HG03575 (cell line): ENCODE measurements around the gene FNDC7.
"Not testable (repeated sequence)": the region's sequence is repeated elsewhere in the genome, so short reads cannot be mapped to it uniquely, and the experiment has no call there.

Experiments used
- ATAC-seq: cut with Tn5 transposase; IDR thresholded peaks from one replicate; pipeline ENCODE4 v1.9.1; 2021; ENCODE audit not compliant: unreplicated experiment, insufficient number of reproducible peaks, low FRiP score; ENCODE audit errors: extremely low read depth

The FNDC7 gene

DNA sequence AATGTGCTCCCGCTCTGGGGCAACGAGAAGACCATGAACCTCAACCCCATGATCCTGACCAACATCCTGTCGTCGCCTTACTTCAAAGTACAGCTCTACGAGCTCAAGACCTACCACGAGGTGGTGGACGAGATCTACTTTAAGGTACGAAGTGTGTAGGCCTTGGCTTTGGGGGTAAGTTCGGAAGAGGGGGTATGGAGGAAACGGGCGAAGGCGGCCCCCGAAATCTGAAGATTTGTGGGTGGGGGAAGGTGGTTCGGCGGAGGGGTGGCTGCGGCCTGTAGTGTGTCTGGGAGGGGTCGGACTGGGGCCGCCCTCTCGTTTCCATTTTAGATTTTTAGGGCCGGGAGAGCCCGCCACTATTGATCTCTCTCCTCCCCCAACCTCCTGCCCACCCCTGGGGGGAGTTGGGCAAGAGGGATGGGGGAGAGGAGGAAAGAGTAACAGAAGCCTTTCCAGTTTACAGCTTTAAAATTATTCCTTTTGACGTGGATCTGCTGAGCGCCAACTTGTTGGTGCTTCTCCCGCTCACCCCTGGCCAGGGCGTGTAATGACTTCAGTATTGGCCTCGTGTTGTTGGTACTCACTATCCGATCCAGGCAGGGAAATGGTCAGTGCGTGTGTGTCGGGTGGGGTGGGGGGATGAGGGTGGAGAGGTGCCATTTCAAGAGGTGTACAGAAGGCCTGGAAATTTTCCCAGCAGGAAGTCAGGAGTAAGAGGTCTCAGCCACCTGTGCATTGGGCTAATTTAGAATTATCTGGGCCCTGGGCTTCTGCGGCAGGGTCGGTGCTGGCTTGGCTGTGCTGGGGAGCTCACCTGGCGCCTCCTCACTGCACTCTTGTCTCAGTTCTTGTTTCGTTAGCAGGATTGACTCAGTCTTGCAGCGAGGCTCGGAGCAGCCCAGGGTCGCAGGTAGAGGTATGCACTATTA is 19.7 kb upstream of the FNDC7 start:
- no peak for ATAC-seq

DNA sequence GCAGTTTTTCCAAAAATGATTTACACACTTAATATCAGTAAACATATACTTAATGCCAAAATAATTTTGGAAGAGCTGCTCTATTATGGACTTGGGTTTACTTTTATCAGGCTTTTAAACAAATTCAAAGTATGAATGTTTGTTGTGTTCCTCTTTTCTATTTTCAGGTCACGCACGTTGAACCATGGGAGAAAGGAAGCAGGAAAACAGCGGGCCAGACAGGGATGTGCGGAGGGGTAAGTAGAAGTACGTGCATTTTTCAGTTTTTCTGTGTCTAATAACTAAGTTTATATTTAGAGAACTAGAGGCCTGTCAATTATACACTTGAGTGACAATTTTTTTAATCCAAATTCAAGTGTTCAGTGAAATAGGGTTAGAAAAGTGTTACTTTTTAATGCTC is 17.2 kb upstream of the FNDC7 start:
- ATAC-seq, result no peak

DNA sequence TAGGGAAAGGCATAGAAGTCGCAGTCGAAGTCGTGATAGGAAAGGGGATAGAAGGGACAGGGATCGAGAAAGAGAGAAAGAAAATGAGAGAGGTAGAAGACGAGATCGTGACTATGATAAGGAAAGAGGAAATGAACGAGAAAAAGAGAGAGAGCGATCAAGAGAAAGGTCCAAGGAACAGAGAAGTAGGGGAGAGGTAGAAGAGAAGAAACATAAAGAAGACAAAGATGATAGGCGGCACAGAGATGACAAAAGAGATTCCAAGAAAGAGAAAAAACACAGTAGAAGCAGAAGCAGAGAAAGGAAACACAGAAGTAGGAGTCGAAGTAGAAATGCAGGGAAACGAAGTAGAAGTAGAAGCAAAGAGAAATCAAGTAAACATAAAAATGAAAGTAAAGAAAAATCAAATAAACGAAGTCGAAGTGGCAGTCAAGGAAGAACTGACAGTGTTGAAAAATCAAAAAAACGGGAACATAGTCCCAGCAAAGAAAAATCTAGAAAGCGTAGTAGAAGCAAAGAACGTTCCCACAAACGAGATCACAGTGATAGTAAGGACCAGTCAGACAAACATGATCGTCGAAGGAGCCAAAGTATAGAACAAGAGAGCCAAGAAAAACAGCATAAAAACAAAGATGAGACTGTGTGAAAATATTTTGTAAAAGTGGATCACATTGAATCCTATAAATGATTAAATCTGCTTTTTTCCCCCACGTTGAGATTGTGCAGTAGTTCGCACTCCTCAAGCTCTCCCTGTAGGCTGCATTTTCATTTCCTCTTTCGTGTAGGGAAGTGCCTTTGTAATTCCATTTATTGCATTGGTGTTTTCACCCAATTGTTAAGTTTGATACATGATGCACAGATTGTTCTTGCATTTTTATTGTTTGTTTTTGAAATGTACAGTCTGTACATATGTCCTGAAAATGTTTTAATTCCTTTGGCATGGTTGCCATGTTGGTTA is 13.1 kb upstream of the FNDC7 start:
- no peak for ATAC-seq

DNA sequence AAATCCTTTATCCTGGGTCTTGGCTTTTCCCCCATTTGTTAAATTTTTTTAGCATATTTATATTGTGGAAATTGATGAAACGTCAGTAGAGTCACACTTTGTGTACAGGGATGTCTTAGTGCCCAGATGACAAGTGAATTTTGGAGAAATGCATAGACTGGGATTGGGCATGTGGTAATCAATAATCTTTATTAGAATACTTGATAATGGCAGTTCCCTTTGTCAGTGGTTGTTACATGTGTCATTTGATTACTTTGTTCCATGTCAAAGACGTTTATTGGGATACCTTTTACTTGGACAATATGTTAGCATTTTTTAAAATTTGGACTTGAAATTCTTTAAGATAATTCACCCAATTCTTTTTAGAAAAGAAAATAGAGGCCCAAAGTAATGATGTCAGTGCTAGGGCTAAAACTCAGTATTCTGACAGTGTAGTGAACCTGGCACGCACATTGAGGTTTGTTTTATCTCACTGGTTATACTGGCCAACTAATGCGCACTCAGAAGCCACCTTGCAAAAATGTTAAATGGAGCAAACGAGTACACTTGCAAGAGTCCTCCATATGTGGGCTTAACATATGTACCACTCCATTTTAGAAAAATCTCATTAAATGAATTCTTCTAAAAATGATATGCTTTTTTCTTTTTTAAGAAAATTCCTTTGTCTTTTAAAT is 11.4 kb upstream of the FNDC7 start:
- no peak for ATAC-seq

DNA sequence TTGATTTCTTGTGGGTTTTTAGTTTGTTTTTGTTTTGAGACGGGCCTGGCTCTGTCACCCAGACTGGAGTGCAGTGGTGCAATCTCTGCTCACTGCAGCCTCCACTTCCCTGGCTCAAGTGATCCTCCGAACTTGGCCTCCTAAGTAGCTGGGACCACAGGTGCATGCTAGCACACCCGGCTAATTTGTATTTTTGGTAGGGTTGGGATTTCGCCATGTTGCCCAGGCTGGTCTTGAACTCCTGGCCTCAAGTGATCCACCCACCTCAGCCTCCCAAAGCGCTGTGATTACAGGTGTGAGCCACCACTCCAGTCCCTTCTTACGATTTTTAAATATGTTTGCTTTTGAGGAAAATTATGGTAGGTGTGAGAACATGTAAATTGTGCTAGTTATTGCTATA is 10.6 kb upstream of the FNDC7 start:
- not testable (repeated sequence) for ATAC-seq

DNA sequence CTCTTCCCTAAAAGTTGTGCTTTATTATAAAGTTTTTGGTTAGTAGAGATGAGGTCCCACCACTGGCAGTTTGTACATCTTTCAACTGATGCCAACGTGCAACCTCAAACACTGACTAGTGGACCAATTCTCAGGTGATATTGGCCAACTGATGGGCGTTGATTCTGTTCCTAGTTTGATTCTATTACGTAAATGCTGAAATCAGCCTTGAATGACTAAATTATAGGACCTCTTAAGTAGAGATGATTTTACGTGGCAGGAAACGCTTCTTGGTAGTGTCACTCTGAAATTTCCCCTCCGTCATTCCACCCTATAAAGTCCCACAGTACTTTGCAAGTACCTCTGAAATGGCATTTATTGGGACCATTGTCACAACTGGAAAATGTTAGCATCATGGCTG is 8.8 kb upstream of the FNDC7 start:
- no peak for ATAC-seq

DNA sequence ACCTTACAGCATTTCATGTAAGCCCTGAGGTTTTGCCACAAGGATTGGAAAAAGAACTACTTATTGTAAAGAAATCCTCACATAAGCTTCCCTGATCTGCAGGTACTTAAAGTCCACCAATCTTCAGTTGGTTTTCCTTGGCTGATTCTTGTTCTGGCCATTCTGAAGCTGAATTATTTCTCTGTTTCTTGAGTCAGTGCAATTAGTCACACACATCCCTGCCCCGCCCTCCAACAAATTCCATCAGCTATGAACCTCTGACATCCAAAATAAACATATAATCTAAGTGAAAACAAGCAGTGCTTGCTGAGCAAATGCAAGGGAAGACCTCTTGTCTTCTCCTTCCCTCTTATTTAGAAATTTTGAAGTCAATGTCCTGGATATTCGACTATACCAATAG is 8.2 kb upstream of the FNDC7 start:
- ATAC-seq, result no peak

DNA sequence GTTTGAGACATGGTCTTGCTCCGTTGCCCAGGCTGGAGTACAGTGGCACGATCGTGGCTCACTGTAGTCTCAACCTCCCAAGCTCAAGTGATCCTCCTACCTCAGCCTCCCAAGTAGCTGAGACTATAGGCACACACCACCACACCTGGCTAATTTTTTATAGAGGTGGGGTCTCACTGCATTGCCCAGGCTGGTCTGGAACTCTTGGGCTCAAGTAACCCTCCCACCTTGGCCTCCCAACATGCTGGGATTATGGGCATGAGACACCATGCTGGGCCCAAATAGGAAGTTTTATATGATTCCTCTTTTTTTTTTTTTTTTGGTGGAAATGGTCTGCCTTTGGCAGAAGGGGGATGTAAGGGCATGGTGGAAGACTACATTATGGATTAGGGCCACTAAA is 6.1 kb upstream of the FNDC7 start:
- no peak for ATAC-seq

DNA sequence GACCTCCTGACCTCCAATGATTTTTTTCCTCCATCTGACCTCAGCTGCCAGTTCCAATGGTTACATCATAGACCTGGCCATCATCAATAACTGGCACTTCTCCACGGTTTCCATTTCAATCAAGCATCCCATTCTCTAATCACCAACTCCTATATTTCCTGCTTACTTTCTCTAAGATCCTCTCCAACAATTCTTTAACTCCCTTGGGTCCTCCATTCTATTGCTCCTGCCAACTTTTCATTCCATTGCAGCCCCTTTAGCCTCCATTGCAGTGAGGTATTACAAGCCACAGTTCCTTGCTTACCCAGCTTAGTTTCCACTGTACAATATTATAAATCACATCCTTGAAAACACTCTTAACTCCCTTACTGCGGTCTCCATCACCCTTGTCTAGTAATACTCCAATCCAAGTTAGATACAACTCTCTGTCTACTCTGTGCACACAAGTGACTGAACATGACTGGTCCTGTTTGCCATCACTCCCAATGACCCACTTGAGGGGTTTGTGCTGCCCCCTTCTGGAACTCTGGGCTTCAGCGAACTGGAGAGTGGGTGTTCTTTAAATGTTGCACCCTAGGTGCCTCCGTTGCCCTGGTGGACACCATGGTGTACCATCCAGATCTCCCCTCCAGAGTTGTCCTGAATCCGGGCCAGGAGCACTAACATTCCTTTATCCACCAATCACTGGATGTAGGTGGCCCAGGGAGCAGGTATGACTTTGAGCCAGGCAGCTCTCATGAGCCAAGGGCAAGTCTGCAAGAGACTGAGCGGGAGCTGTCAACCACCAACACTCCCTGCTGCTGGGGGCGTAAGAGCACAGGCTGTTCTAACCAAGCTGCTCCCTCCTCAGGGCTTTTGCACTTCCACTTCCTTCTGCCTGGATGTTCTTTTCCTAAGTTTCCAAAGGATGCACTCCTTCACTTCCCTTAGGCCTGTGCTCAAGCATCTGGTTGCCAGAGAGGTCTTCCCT is 3.7 kb upstream of the FNDC7 start:
- ATAC-seq, result no peak

DNA sequence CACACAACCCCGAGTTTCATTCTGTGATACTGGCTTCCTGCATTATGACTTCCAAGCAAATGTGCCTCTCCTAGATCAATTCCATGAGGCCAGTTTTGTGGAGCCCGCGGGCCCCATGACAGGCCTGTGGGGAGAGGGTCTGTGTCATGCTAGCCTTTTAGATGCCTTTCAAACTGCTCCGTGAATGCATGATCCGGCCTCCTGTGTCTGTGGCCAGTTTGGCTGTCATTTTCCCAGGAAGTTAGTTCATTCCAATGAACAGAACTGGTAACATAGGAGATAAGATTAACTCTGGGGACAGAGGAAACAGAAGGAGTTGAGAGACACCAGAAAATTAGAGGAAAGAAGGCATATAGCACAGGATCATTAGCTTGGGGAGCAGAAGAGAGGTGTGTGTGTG is 3.2 kb downstream of the FNDC7 start:
- no peak for ATAC-seq

DNA sequence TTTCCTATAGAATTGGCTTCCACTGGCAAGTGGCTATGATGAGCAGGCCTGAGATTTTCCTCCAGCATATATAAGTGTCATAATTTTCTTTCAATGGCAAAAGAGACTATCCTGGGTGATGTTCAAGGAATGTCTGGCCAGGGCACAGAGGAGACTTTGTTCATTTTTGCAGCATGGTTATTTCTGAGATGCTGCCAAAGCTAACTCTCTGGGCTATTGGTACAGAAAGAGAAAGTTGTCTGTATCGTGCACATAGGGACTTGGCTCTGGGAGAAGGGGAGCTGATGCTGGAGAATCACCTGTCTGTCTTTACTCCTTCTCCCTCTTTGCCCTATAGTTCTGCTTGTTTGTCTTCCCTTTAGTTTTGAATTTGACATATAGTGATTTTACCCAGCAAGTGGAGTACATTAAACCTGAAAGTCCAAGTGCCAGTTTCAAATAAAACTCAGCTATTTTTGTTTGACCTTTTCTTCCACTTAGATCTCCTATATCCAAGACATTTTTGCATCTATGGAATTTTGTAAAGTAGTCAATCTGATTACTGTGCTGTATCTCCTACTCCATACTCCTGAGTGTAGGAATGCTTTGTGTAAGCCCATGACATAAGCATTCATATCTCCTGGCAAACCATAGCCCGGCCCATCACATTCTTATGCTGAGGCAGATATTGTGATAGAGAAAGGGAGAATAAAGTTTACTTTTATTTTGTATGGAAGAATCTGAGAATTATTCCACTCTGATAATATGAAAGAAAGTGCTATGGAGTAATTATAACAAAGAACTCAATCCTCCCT is 3.9 kb downstream of the FNDC7 start:
- no peak for ATAC-seq

DNA sequence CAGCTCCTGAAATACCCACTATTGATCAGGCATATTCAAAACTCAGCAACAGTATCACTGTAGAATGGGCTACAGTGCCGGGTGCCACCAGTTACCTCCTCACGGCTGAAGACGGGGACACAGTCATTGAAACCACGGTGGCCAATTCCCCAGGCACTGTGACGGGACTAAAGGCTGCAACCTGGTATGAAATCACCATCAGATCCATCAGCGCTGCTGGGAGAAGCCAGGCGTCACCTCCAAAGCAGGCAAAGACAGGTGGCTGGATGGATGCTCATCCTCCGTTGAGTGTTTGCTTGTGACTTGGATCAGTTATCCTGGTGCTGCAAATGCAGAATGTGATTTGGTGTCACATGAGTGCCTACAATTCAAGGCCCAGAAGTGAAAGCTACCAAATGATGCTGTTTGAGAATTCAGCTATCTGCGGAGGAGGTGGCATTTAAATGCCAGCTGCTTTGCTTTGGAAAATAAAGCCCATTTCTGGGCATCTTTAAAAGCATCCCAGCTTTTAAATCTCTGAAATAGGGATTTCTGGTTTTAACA is 5.1 kb downstream of the FNDC7 start:
- ATAC-seq, result no peak

DNA sequence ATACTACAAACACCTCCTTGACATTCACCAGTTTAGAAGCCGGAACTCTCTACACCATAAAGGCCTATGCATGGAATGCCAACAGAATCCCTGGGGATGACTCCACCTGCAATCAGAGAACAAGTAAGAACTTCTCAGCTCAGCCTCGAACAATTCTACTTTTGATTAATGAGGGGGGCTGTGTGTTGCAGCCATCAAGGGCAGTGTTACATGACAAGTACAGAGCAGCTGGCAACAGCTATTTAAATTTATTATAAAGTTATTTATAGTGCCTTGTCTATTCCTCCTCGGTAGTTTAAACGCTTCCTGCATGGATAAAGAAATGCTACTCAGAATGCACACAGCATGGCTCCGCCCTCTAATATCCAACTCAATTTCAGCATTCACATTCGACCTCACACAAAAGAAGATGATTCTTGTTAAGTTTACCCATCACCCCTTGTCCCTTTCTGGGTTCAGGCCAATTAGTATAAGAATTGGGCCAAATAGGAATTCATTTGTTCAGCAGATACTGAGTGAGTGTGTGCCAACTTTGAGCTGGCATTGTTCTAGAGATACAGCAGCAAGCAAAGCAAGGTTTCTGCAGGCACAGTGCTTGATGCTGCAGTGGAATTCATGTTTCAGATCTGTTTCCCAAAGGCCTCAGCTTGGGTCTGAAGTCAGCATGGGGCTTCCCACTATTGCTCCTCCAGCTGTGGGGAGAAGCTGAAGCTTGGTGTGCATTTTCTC is 6.4 kb downstream of the FNDC7 start:
- ATAC-seq, result no peak

DNA sequence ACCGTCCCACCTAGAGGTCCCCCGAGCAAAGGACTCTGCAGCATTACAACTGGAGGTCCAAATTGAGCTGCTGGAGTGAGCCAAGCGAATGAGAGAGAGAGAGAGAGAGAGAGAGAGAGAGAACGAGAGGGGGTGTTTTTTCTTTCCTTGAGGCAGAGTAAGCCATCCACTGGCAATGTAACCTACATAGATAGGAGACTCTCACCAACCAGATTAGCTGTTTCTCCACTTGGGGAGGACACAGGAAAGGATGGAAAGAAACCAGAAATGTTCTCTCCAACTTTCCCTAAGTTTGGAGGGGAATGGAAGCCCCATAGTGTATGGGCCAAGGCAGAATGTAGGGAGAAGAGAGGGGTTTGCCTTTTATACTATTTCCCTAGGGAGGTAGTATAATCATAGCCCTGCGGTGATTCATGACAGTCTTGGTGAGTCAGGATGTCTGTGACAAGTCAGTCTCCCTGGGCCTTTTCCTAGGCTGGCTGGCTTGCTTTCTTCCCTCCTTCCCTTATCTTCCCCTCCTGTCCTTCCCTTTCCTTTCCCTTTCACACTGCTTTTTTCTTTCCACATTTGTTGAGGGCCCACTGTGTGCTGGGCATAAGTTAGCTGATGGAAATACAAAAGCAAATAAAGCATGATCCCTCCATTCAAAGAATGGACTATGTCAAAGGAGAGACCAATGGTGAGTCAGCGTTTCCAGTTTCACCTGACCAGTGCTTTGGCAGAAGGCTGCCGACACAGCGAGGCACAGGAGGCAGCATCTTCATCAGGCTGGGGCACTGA is 7.1 kb downstream of the FNDC7 start:
- no peak for ATAC-seq

DNA sequence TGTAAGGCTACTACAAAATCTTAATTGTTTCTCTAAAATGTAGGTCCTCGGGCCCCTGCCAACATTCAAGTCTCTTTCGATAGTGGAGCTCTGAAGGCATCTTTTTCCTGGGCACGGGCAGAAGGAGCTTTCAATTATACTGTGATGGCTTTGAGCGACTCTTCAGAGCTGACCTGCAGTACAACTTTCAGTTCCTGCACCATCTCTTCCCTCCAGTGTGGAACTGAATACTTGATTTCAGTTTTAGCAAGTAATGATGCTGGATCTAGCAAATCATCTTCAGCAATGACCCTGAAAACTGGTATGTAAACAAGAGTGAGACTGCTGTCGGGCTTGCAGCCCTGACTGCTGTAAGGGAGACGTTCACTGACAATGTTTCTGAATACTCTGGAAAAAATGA is 9.6 kb downstream of the FNDC7 start:
- no peak for ATAC-seq

DNA sequence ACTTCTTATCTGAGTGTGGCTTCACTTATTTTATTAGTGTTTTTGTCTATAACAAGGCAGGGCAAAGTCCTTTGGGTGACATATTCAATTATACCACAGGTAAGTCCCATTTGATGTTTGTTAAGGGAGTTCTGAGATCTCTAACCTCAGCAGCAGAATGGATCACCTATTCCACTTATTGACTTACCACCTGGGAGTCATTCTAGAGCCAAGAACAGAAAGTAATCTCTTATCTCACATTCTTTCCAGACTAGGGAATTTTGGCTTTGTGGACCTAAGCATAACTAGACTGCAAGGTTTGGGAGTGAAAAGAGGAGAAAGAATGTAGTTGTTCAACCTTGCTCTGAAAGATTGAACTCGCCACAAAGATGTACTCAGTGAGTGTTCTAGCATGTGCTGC is 13.2 kb downstream of the FNDC7 start:
- no peak for ATAC-seq
